ENCODE measurements around the gene VEZF1.
A peak's percentile ranks its signal among the peaks of the same experiment; 100 is the strongest.
"Not testable (repeated sequence)": the region's sequence is repeated elsewhere in the genome, so short reads cannot be mapped to it uniquely, and the experiment has no call there.

VEZF1 gene

GRCh38 chr17:57972151-57972550 lies 15.9 kb downstream of the VEZF1 start:
- peak; percentile 30 for DNase-seq

GRCh38 chr17:57971572-57971971 lies 16.5 kb downstream of the VEZF1 start:
- no peak for DNase-seq

- DNase-seq: no peak
Observed at GRCh38 chr17:57970710-57971109, 17.3 kb downstream of the VEZF1 start.

GRCh38 chr17:57968456-57968855 lies 19.6 kb downstream of the VEZF1 start:
- DNase-seq: no peak

- no peak for DNase-seq
Observed at GRCh38 chr17:57966875-57967274, 21.2 kb downstream of the VEZF1 start.

- no peak for DNase-seq
Observed at GRCh38 chr17:57966246-57966645, 21.8 kb downstream of the VEZF1 start.

- no peak for DNase-seq
Observed at GRCh38 chr17:57965521-57966160, 22.4 kb downstream of the VEZF1 start.

GRCh38 chr17:57963149-57963511 lies 24.9 kb downstream of the VEZF1 start:
- no peak for DNase-seq

- no peak for DNase-seq
Observed at GRCh38 chr17:57962279-57963148, 25.5 kb downstream of the VEZF1 start.

- DNase-seq: no peak
Observed at GRCh38 chr17:57959929-57960328, 28.1 kb downstream of the VEZF1 start.

- not testable (repeated sequence) for DNase-seq
Observed at GRCh38 chr17:57958391-57958790, 29.7 kb downstream of the VEZF1 start.

GRCh38 chr17:57957886-57958285 lies 30.2 kb downstream of the VEZF1 start:
- DNase-seq: no peak

- DNase-seq: no peak
Observed at GRCh38 chr17:57957120-57957850, 30.8 kb downstream of the VEZF1 start.

GRCh38 chr17:57956291-57957119 lies 31.5 kb downstream of the VEZF1 start:
- peak; percentile 16 for DNase-seq

- DNase-seq: peak; percentile 15
Observed at GRCh38 chr17:57955183-57955931, 32.7 kb downstream of the VEZF1 start, which contains the start of gene CUEDC1. Gene CUEDC1, minus strand, starts transcription at chr17:57955412. Its CDS starts 69,848 bp downstream, at chr17:57885564.

- no peak for DNase-seq
Observed at GRCh38 chr17:57954397-57955182, 33.5 kb downstream of the VEZF1 start.

- no peak for DNase-seq
Observed at GRCh38 chr17:57953705-57954396, 34.2 kb downstream of the VEZF1 start.

GRCh38 chr17:57953219-57953618 lies 34.8 kb downstream of the VEZF1 start:
- DNase-seq: no peak

- DNase-seq: no peak
Observed at GRCh38 chr17:57949649-57950048, 38.4 kb downstream of the VEZF1 start.

Measured in GDM1 (cell line).